ENCODE results near the gene ZNFX1. TPM values are rescaled to one million over a fixed set of nuclear protein-coding genes. Genes with fewer than 3 reads are reported as not detected.

Gene ZNFX1
- polyA plus RNA-seq, 1 donor from 2014 or later, result 5.4 TPM

DNA sequence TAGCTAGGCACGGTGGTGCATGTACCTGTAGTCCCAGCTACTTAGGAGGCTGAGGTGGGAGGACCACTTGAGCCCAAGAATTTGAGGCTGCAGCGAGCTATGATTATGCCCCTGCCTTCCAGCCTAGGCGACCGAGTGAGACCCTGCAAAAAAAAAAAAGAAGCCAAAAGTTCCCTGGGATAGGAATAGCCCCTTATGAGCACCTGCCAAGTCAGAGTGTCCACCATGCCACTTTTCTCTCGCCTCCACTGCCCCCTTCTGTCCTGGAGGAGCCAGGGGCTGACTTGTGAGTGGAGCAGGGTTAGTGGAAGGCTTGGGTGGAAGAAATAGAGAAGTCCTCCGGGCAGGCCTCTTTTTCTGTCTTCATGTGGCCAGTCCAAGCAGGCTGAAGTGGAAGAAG, 70.8 kb downstream of the ZNFX1 start:
- Histone ChIP-seq H3K36me3 (ENCODE audit: insufficient read depth, low read length) (no peaks in the 10 kb centered on the region), H3K9ac (ENCODE audit: low read length) (no peak overlapping the region), H3K27ac (ENCODE audit: low read length) (no peak overlapping the region), H3K4me3 (ENCODE audit: low read length) (no peak overlapping the region), H3K4me2 (ENCODE audit: low read length) (no peak overlapping the region), H3F3A (ENCODE audit: insufficient read depth, low read length, poor library complexity, severe bottlenecking) (no peaks in the 10 kb centered on the region), H3K27me3 (ENCODE audit: insufficient read depth, low read depth, low read length) (no peaks in the 10 kb centered on the region), H4K20me1 (ENCODE audit: insufficient read depth) (no peaks in the 10 kb centered on the region), H3K79me2 (replicated peaks; ENCODE audit: insufficient read depth, low read length) (no peaks in the 10 kb centered on the region), H3K9me3 (ENCODE audit: low read length) (no peaks in the 10 kb centered on the region), H2AFZ (ENCODE audit: low read depth, low read length) (no peak overlapping the region), H3K9me2 (ENCODE audit: insufficient read depth, low read length) (no peaks in the 10 kb centered on the region)
- TF ChIP-seq REST (IDR thresholded peaks at IDR 0.05; ENCODE audit: borderline replicate concordance), result no peak
- TF ChIP-seq EP300 (conservative IDR thresholded peaks at IDR 0.05; ENCODE audit: poor library complexity, severe bottlenecking), result no peak
- no peak for TF ChIP-seq EZH2 (IDR thresholded peaks at IDR 0.05; ENCODE audit: borderline replicate concordance, insufficient read depth, low read length, poor library complexity, severe bottlenecking)
- TF ChIP-seq SMC3 (conservative IDR thresholded peaks at IDR 0.05; ENCODE audit: poor library complexity), result no peak
- no peak for TF ChIP-seq TAF1 (IDR thresholded peaks at IDR 0.05; ENCODE audit: low read depth)
- no peak for TF ChIP-seq MXI1 (conservative IDR thresholded peaks at IDR 0.05; ENCODE audit: poor library complexity, severe bottlenecking)
- no peak for TF ChIP-seq CTCF (IDR thresholded peaks at IDR 0.05; ENCODE audit: poor library complexity, severe bottlenecking)
- no peak for TF ChIP-seq POLR2AphosphoS5 (IDR thresholded peaks at IDR 0.05)
- TF ChIP-seq RAD21 (conservative IDR thresholded peaks at IDR 0.05), result no peak

GRCh38 chr20:49203746-49204145, 74.1 kb downstream of the ZNFX1 start:
- Histone ChIP-seq H3K9me3 (ENCODE audit: low read length) (no peaks in the 10 kb centered on the region), H3K36me3 (ENCODE audit: insufficient read depth, low read length) (no peaks in the 10 kb centered on the region), H3K9ac (ENCODE audit: low read length) (no peak overlapping the region), H3F3A (ENCODE audit: insufficient read depth, low read length, poor library complexity, severe bottlenecking) (no peaks in the 10 kb centered on the region), H2AFZ (ENCODE audit: low read depth, low read length) (no peak overlapping the region), H3K4me3 (ENCODE audit: low read length) (no peak overlapping the region), H3K79me2 (replicated peaks; ENCODE audit: insufficient read depth, low read length) (no peaks in the 10 kb centered on the region), H3K27ac (ENCODE audit: low read length) (no peak overlapping the region), H3K9me2 (ENCODE audit: insufficient read depth, low read length) (no peaks in the 10 kb centered on the region), H3K27me3 (ENCODE audit: insufficient read depth, low read depth, low read length) (no peaks in the 10 kb centered on the region), H4K20me1 (ENCODE audit: insufficient read depth) (no peaks in the 10 kb centered on the region), H3K4me2 (ENCODE audit: low read length) (no peak overlapping the region)
- TF ChIP-seq MXI1 (conservative IDR thresholded peaks at IDR 0.05; ENCODE audit: poor library complexity, severe bottlenecking), result no peak
- TF ChIP-seq REST (IDR thresholded peaks at IDR 0.05; ENCODE audit: borderline replicate concordance), result no peak
- no peak for TF ChIP-seq SMC3 (conservative IDR thresholded peaks at IDR 0.05; ENCODE audit: poor library complexity)
- TF ChIP-seq CTCF (IDR thresholded peaks at IDR 0.05; ENCODE audit: poor library complexity, severe bottlenecking), result no peak
- TF ChIP-seq EZH2 (IDR thresholded peaks at IDR 0.05; ENCODE audit: borderline replicate concordance, insufficient read depth, low read length, poor library complexity, severe bottlenecking), result no peak
- no peak for TF ChIP-seq TAF1 (IDR thresholded peaks at IDR 0.05; ENCODE audit: low read depth)
- TF ChIP-seq RAD21 (conservative IDR thresholded peaks at IDR 0.05), result no peak

Data from neural cell (in vitro differentiated cells).